HepG2 (cell line): ENCODE data around the gene CTNND2. TPM values are rescaled to one million over a fixed set of nuclear protein-coding genes. Genes with fewer than 3 reads are reported as not detected.

Experiments
- ATAC-seq: fragments of 200-7000 bp; cut with Tn5 transposase; 3 replicates; pipeline ENCODE4 v1.9.1; 2020; ENCODE audit warnings: mild to moderate bottlenecking, moderate library complexity
- BruUV-seq: library from RNA; stranded (reverse); fragments of 400-500 nt; replicated peaks from 2 replicates; lab custom pipeline; 2021; lab: Mats Ljungman, UMichigan
- CTCF ChIA-PET: fragments of 300-600 bp; formaldehyde crosslinking; extraction: SDS; loops from one replicate; lab custom pipeline; 2021; ENCODE audit warnings: low total read pairs, inconsistent platforms, low intra/inter-chr PET ratio; lab: Yijun Ruan, JAX
- POLR2A ChIA-PET: fragments of 350-600 bp; sonication (Branson Sonifier 250); formaldehyde crosslinking; loops from one replicate; lab custom pipeline; 2020; ENCODE audit warnings: antibody characterized with exemption, inconsistent platforms; lab: Yijun Ruan, JAX
- DNase-seq: peaks from one replicate; pipeline ENCODE4 v3.0.0-alpha.2; 2015; ENCODE audit warnings: low spot score
- FAIRE-seq: peaks from 3 replicates; lab custom pipeline; 2011; peaks lifted over from hg19 to GRCh38; lab: Jason Lieb, UNC
- H2AFZ ChIP-seq: one replicate; pipeline ENCODE4 v1.6.1; 2011; ENCODE audit warnings: low read length, inconsistent platforms
- H3K27ac ChIP-seq: fragments of 300-600 bp; 3 replicates; pipeline ENCODE4 v1.8.0; 2011; ENCODE audit warnings: mixed run types, mild to moderate bottlenecking, mixed read lengths, low read length, inconsistent platforms; ENCODE audit not compliant: insufficient read depth; ENCODE audit errors: extremely low read length
- H3K27me3 ChIP-seq, 2 experiments: fragments of 200-600 bp in 1 of 2; 2 replicates in 1 of 2; 3 replicates in 1 of 2; pipeline versions ENCODE4 v1.6.0 to v1.8.0; 2011; ENCODE audit warnings: low read length in 2 of 2, mild to moderate bottlenecking in 2 of 2, moderate library complexity in 2 of 2, inconsistent platforms in 1 of 2; ENCODE audit not compliant: insufficient read depth in 2 of 2, control insufficient read depth in 1 of 2
- H3K36me3 ChIP-seq, 2 experiments: fragments of 200-600 bp in 1 of 2; replicated peaks in 1 of 2; 2 replicates in 1 of 2; 3 replicates in 1 of 2; pipeline versions ENCODE4 v1.5.1 to v1.8.0; 2011; ENCODE audit warnings: low read length in 2 of 2, inconsistent platforms in 1 of 2; ENCODE audit not compliant: insufficient read depth in 2 of 2, control insufficient read depth in 1 of 2
- H3K4me1 ChIP-seq: 2 replicates; pipeline ENCODE4 v1.5.1; 2012; ENCODE audit warnings: low read length, inconsistent platforms; ENCODE audit not compliant: insufficient read depth
- H3K4me2 ChIP-seq: 2 replicates; pipeline ENCODE4 v1.6.0; 2011; ENCODE audit warnings: low read depth, low read length, inconsistent platforms
- H3K4me3 ChIP-seq, 3 experiments: fragments of 200-600 bp in 1 of 3; sonication (generic), shearing (Covaris generic) in 1 of 3; replicated peaks in 1 of 3; 2 replicates each; pipeline ENCODE4 v1.5.1; 2011 to 2016; ENCODE audit warnings: low read length in 3 of 3, inconsistent platforms in 2 of 3, low read depth in 2 of 3, mild to moderate bottlenecking in 2 of 3, control low read depth in 1 of 3, mixed read lengths in 1 of 3; ENCODE audit not compliant: insufficient read depth in 1 of 3
- H3K79me2 ChIP-seq: one replicate; pipeline ENCODE4 v1.6.1; 2011; ENCODE audit warnings: low read length, inconsistent platforms; ENCODE audit not compliant: insufficient read depth
- H3K9ac ChIP-seq: 2 replicates; pipeline ENCODE4 v1.6.0; 2011; ENCODE audit warnings: mild to moderate bottlenecking, low read depth, low read length, inconsistent platforms; ENCODE audit not compliant: insufficient read depth
- H3K9me3 ChIP-seq: 2 replicates; pipeline ENCODE4 v1.5.1; 2012; ENCODE audit warnings: mild to moderate bottlenecking, low read length
- H4K20me1 ChIP-seq: 2 replicates; pipeline ENCODE4 v1.6.0; 2011; ENCODE audit warnings: inconsistent platforms, mild to moderate bottlenecking, low read length, moderate library complexity; ENCODE audit not compliant: insufficient read depth
- CAMTA2 ChIP-seq: sonication (generic); formaldehyde crosslinking; IDR thresholded peaks from 2 replicates; pipeline ENCODE4 v1.4.0; 2020; ENCODE audit warnings: mild to moderate bottlenecking, missing genetic modification reagents, borderline replicate concordance
- NBN ChIP-seq: fragments of 450-650 bp; conservative IDR thresholded peaks from 2 replicates; pipeline ENCODE4 v1.6.1; 2017
- NFYB ChIP-seq: sonication (generic); formaldehyde crosslinking; IDR thresholded peaks from 2 replicates; pipeline ENCODE4 v1.4.0; 2020; ENCODE audit warnings: missing genetic modification reagents
- ZFAT ChIP-seq: sonication (generic); formaldehyde crosslinking; conservative IDR thresholded peaks from 2 replicates; pipeline ENCODE4 v1.8.1; 2023; ENCODE audit warnings: missing genetic modification reagents, inconsistent platforms
- ZFY ChIP-seq: sonication (generic); formaldehyde crosslinking; IDR thresholded peaks from 2 replicates; pipeline ENCODE4 v1.4.0; 2020; ENCODE audit warnings: missing genetic modification reagents
- ZMYM2 ChIP-seq: sonication (generic); formaldehyde crosslinking; IDR thresholded peaks from 2 replicates; pipeline ENCODE4 v1.8.0; 2022; ENCODE audit warnings: mild to moderate bottlenecking, missing genetic modification reagents
- ZNF615 ChIP-seq: sonication (generic); formaldehyde crosslinking; IDR thresholded peaks from 2 replicates; pipeline ENCODE4 v1.5.0; 2020; ENCODE audit warnings: mild to moderate bottlenecking, missing genetic modification reagents, borderline replicate concordance
- WGBS: methylation state at CpG from one replicate; pipeline ENCODE4 v1.1.6; 2017; ENCODE audit warnings: low lambda C conversion rate; 5-methylcytosine and 5-hydroxymethylcytosine counted together
- in situ Hi-C: cut with HindIII; loops from 2 replicates; pipeline ENCODE4 v1.10.0; 2017; ENCODE audit warnings: low pct_unique_long_range_greater_than_20kb; ENCODE audit not compliant: extremely low pct_ligation_motif_present
- intact Hi-C: fragments of 100-400 bp; cut with micrococcal nuclease; formaldehyde crosslinking; loops from one replicate; pipeline ENCODE4 v1.10.0; 2022; ENCODE audit not compliant: unreplicated experiment
- polyA plus RNA-seq, 8 experiments: library from polyadenylated mRNA; depleted of rRNA in 3 of 8; stranded (reverse) in 7 of 8; unstranded in 1 of 8; fragments of >200 nt; fragmentation: Illumina TruSeq in 4 of 8; extraction: Trizol in 4 of 8; gene quantifications; 2 replicates each; pipeline versions ENCODE4 v1.2.1 to v1.2.3, GENCODE V29; 2011 to 2016; ENCODE audit warnings: low read depth in 4 of 8, missing spikeins in 1 of 8, mixed read lengths in 1 of 8; ENCODE audit not compliant: insufficient read depth in 1 of 8
- total RNA-seq, 5 experiments: library from RNA; depleted of rRNA; stranded (reverse); fragments of >200 nt; fragmentation: Illumina TruSeq; extraction: Trizol; gene quantifications; 2 replicates each; pipeline ENCODE4 v1.2.3, GENCODE V29; 2016; ENCODE audit warnings: low read depth in 1 of 5

The CTNND2 gene
- total and polyA plus RNA-seq, 2 of the 13 experiments (the other 11 are each of a cell fraction or from before 2014, with no cell fraction given), result not detected

DNA sequence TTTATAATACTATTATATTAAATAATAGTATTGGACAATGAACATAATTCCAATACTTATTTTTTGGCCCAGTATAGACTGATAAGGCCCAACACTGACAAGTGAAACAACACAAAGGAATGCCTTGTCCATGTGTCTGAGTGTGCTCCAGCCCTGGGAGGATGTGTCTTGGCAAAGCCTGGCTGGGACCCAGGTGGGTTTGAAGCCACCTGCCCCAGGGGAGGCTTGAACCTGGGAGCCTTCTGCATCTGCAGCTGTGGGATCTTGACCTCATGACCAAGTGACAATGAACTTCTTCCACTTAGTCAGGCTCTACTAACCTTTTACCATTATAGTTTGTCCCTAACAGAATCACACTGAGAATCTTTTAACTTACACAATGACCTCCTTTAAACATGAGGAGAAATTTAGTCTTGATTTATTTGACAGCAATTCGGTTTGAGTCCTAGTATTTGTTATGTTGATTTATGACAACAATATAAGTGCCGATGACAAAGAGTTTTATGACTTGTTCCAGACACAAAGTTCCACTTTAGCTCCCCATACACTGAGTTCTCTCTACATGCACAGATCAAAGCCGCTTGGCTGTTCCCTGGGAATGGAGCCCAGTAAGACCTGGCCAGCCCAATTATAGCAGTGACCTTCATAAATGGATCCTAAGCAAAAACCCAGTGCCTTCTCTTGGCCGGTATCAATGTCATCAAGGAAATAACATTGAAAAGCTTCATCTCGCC is 294.5 kb downstream of the CTNND2 start:
- Histone ChIP-seq H2AFZ (no peak overlapping the region), H3K36me3 (no peaks in the 10 kb centered on the region), H3K27ac (no peak overlapping the region), H3K27me3 (no peaks in the 10 kb centered on the region), H4K20me1 (no peaks in the 10 kb centered on the region), H3K79me2 (no peaks in the 10 kb centered on the region), H3K4me2 (no peak overlapping the region), H3K4me1 (no peaks in the 10 kb centered on the region), H3K9me3 (no peaks in the 10 kb centered on the region), H3K9ac (no peak overlapping the region), H3K4me3 (no peak overlapping the region)
- ATAC-seq (no peak), DNase-seq (no peak), FAIRE-seq (no peak)
- intact Hi-C loops, result no loop called here
- CTCF ChIA-PET, result no interaction called here
- WGBS, result 48% methylated on average over 5 of the region's 5 CpGs
- in situ Hi-C loops, result loop anchor here (25.0 kb wide), 1 partner anchor 222 kb away; no protein-coding TSS in a partner anchor
- TF ChIP-seq NFYB (CRISPR knock-in tag) (no peak), ZFY (CRISPR knock-in tag) (no peak), NBN (no peak)
- POLR2A ChIA-PET, result no interaction called here
- no TSS peak for BruUV-seq

DNA sequence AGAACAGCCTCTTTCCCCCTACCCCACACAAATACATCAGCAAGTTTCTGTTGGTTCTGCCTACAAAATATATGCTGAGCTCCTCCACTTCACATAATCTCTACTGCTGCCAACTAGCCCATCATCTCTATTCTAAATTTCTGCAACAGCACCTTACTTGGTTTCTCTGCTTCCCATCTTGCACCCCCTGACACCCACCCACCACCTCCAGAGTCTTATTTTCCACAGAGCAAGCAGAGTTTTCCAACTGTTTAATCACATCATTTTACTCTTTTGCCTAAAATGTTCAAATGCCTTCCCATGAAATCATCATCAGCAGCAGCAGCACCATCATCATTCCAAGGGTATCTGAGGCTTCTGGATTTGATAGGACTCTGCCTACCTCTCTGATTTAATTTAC is 295.7 kb downstream of the CTNND2 start:
- in situ Hi-C loops (loop anchor here (25.0 kb wide), 1 partner anchor 221 kb away; no protein-coding TSS in a partner anchor), intact Hi-C loops (no loop called here)
- BruUV-seq, result no TSS peak
- Histone ChIP-seq H4K20me1 (no peaks in the 10 kb centered on the region), H3K27ac (no peak overlapping the region), H2AFZ (no peak overlapping the region), H3K36me3 (no peaks in the 10 kb centered on the region), H3K9me3 (no peaks in the 10 kb centered on the region), H3K9ac (no peak overlapping the region), H3K27me3 (no peaks in the 10 kb centered on the region), H3K79me2 (no peaks in the 10 kb centered on the region), H3K4me3 (no peak overlapping the region), H3K4me2 (no peak overlapping the region), H3K4me1 (no peaks in the 10 kb centered on the region)
- no peak for DNase-seq
- FAIRE-seq, result no peak
- POLR2A ChIA-PET, result no interaction called here
- TF ChIP-seq CAMTA2 (CRISPR knock-in tag) (no peak), ZFAT (CRISPR knock-in tag) (no peak), ZNF615 (CRISPR knock-in tag) (no peak), ZMYM2 (CRISPR knock-in tag) (no peak)
- no peak for ATAC-seq
- CTCF ChIA-PET, result no interaction called here
